Activated gamma-delta T cell treated with anti-CD3 and anti-CD28 coated beads, Interleukin-2, amount 50 U/mL, for 16 hours (primary cell): ENCODE data around the gene MYPN.
"Not testable (repeated sequence)": the region's sequence is repeated elsewhere in the genome, so short reads cannot be mapped to it uniquely, and the experiment has no call there.

ENCODE experiments used
- DNase-seq: peaks from one replicate; pipeline ENCODE4 v3.0.0-alpha.2; 2020; ENCODE audit warnings: low read depth

The MYPN gene

DNA sequence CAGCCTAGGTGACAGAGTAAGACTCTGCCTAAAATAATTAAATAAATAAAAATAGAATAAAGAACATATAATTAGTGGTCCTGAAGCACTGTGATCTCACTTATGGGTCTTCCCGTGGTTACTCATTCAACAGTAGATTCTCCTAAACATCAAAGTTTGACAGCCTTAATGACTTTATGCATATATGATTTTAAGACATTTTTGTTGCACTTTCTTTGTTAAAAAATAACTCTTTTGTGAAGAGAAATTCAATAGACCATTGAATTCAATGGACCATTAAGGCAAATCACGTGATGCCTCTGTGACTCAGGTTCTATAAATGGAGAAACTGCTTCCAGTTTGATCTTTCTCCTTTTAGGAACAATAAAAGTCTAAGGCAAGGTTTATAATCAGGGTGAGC lies 63.0 kb downstream of the MYPN start:
- DNase-seq: no peak

DNA sequence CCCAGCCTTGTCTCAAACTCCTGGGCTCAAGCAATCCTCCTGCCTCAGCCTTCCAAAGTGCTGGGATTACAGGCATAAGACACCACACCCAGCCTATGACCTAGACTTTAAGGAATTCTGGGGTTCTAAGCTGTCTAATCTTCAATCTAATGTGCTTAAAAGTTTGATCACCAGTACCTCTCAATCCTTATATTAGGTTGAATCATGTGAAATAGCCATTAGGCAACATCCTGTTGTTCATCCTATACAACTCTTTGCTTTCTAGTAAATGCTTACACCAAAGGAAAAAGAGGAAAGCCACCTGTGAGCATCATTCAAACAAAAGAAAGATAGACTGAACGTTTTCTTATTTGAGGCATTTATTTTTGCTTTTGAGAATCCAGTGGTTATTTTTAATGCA lies 66.7 kb downstream of the MYPN start:
- DNase-seq: no peak

DNA sequence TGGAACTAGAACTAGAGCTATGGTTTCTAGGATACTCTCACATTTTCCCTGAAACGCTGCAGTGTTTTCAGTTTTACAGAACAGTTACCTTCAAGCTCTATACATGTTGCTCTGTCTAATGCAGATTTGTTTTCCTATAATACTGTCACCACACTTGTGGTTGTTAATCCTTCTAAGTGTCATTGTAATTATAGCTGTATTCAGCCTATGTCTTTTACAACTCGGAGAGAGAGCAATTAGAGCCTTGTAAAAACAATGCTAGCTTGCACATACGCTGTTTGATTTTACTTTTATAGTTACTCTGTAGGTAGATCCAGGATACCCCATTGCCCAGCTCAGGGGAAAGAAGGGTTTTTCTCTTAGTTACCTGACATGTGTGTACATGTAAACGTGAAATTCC lies 67.5 kb downstream of the MYPN start:
- DNase-seq: no peak

DNA sequence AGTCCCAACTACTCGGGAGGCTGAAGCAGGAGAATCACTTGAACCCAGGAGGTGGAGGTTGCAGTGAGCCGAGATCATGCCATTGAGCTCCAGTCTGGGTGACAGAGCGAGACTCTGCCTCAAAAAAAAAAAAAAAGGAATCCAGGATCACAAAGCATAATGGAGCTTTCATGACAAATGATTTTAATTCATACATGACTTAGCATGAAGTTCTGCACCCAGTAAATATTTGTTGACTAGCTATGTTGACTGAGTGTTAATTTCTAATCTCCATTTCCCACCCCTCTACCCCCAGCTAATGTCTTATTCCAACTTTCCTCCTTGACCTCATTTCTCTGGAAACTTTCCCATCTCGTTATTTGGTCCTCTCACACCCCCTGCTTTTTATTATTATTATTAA lies 69.3 kb downstream of the MYPN start:
- DNase-seq: no peak

DNA sequence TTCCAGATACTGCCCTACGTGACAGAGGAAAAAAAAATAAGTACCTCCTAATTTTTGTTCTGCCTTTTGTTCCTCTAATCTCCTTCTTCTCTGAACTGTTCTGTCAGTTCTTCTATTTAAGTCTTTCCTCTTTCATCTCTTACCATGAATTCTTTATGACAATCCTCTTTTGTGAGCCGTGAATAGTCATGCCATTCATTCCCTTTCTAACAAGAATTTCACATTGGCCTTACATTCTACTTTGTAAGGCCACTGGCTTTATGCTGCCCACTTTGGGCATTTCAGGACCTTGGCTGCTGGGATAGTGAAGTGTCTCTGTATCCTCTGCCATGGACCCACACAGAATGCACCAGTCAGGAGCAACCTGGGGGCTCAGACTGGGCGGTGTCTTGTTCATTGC lies 69.7 kb downstream of the MYPN start:
- DNase-seq: no peak

DNA sequence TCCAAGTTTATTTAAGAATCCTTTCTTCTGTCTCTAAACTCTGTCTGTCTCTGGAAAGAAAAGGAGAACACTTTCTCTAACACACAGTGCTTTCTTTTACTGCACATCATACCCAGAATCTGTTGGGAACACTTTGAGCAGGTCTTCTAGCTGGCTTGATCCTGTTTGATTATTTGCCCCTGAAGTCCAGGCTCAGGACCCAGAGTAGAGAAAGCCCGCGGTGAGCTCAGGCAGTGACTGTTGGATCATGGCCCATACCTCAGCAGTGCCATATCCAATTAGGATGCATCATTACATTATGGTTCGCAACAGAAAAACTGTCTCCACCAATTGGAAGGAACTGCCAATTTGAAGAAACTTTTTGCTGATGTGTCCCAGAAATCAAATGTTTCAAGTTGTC lies 71.2 kb downstream of the MYPN start:
- DNase-seq: no peak

DNA sequence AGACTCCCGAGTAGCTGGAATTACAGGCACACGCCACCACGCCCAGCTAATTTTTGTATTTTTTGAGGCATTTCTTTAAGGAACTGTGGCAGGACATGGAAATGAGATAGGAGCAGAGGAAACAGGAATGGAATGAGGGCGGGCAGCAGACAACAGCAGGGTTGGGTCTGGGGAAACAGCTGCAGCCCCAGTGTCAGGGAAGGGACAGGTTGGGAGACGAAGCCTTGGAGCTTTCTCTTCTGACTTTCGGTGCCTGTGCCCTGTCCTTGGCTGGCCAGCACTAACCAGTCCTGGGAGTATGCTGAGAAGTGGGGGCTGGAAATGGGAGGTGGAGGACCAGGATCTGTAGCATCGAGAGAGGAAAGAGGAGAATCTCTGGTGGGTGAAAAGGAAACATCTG lies 75.3 kb downstream of the MYPN start:
- no peak for DNase-seq

DNA sequence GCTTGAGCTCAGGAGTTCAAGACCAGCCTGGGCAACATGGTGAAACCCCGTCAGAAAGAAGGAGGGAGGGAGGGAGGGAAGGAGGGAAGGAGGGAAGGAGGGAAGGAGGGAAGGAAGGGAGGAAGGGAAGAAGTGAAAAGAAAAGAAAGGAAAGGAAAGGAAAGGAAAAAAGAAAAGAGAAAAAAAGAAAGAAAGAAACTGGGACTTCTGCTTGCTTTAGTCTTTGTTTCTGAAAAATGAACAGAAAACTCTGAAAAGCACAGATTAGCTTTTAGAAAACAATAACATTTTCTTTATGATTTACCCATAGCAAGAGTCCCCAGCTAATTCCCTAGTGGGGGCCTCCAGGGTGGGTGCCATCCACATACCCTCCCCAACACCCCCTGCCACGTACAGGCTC lies 75.8 kb downstream of the MYPN start:
- DNase-seq: no peak

DNA sequence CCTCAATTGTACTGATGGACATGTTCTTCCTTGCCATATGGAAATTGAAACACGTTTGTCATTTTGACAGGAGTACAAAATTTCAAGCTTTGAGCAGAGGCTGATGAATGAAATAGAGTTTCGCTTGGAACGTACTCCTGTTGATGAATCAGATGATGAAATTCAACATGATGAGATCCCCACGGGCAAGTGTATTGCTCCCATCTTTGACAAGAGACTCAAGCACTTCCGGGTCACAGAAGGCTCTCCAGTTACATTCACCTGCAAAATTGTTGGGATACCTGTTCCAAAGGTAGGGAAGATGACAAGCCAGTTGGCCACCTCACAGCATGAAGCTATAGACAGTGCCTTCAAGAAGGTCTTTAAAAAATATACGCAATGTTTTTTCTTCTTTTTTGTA lies 79.5 kb downstream of the MYPN start:
- no peak for DNase-seq

DNA sequence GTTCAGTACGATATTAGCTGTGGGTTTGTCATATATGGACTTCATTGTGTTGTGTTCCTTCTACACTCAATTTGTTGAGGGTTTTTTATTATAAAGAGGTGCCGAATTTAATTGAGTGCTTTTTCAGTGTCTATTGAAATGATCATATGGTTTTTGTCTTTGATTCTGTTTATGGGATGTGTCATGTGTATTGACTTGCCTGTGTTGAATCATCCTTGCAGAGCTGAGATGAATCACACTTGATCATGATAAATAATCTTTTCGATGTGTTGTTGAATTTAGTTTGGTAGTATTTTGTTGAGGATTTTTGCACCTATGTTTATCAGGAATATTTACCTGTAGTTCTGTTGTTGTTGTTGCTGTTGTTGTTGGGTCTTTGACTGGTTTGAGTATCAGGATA lies 82.8 kb downstream of the MYPN start:
- DNase-seq: no peak

DNA sequence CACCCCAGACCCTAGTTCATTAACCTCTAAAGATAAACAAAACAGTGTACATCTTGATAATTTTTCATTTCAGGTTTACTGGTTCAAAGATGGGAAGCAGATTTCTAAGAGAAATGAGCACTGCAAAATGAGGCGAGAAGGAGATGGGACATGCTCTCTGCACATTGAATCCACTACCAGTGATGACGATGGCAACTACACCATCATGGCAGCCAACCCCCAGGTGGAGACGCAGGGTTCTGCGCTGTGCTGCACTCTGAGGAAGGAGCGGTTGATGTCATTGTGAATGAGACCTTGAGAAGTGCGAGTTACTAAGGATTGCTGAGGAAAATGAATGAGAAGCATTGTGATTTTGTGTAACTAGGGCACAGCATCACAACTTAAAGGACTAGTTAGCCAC lies 85.0 kb downstream of the MYPN start:
- DNase-seq: no peak

DNA sequence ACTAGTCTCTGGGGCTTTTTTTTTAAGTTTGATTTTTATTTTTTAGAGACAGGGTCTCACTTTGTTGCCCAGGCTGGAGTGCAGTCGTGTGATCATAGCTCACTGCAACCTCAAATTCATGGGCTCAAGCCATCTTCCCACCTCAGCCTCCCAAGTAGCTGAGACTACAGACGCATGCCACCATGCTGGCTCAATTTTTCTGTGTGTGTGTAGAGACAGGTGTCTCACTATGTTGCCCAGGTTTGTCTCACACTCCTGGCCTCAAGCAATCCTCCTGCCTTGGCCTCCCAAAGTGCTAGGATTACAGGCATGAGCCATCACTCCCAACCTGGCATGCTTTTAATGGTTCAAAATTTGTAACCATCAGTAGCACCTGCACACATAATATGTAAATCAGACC lies 86.5 kb downstream of the MYPN start:
- DNase-seq: not testable (repeated sequence)

DNA sequence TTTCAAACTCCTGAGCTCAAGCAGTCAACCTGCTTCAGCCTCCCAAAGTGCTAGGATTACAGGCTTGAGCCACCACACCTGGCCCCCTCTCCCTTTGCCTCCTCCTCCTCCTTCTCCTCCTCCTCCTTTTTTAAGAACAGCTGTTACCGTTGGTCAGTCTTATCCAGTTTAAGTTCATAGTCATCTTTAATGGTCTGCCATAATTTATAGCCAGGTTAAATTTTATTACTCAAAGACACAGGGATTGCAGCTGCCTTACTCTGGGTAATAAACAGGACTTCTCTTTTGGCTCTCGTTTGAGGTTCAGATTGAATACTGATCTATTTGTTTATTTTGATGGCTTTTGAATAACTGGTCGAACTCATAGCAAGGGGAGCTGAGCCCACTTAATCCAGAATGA lies 87.4 kb downstream of the MYPN start:
- no peak for DNase-seq

DNA sequence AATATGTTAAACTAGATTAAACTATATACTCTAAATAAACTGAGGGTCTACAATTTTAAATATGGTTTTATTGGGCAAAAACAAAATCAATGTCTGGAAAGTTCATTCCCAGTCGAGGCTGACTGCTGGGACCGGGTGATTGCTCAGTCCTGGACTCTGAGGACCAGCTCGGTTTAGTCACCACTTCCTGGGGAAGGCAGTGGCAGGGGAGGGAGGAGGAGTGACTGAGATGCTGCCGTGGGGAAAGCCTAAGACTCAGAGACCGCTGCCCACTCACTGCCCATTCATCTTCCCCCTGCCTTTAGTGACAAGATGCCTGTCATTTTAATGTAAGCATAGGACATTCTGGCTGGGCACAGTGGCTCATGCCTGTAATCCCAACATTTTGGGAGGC lies 93.7 kb downstream of the MYPN start:
- DNase-seq: no peak

DNA sequence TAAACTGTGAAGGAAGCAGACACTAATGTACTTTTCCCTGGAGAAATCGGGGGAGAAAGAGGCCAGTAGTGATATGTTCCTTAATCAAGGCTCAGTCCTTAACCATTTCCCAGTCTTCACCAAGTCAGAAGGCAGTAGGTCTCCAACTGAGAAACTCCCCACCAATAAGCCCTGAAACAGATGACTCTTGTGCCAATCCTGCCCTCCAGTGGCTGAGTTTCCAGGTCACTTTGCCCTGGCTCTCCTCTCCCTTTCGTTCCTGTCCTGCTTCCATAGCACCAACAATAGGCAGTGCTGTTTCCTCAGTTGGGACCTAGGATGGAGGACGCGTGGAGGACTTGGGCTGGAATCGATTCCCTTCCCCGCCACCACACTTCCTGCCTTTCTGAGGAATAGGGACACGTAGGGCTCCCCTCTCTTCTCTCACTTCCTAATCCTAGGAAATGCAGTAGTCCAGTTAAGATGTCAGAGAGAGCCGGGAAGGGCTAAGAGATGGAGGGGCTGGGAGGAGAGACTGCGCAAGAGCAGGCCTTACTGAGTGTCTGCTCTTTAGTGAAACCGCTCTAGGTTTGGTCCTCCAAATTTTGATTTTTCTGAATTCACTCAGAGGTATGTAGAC lies 99.2 kb downstream of the MYPN start:
- no peak for DNase-seq

DNA sequence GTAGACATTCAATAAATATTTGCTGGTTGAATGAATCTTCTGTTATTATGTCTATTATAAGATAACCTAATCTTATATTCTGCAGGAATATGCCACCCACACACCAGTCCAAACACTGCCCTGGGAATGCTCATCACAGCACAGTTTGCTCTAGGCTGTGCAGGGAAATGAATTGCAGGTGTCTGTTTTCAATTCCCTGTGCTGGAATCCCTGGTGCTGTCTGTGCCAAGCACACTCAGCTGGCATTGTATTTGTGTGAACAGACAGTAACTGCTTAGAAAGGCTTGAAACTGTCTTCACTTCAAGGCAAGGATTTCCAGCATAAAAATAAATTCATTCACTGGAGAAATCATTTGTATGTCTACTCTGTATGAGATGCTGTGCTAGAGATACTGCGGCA lies 102.4 kb downstream of the MYPN start:
- no peak for DNase-seq

DNA sequence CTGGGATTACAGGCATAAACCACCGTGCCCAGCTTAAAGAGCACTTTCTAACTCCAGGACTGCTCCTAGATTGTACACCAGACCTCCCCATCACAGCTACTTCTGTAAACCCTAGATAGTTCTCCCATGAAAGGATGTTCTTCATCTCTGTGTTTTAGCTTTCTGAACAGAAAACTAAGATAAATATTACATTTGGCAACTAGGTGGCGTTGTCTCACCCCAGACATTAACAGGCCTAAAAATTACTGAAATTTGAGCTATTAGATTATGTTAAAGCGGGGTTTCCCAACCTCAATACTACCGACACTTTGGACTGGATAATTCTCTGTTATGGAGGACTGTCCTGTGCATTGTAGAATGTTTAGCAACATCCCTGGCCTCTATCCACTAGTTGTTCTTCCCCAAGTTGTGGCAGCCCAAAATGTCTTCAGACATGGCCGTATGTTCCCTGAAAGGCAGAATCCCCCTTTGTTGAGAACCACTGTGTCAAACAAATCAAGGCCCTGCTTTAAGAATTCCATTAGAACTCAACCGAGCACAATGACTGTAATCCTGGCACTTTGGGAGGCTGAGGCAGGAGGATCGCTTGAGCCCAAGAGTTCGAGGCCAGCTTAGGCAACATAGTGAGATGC lies 103.5 kb downstream of the MYPN start:
- DNase-seq: no peak

DNA sequence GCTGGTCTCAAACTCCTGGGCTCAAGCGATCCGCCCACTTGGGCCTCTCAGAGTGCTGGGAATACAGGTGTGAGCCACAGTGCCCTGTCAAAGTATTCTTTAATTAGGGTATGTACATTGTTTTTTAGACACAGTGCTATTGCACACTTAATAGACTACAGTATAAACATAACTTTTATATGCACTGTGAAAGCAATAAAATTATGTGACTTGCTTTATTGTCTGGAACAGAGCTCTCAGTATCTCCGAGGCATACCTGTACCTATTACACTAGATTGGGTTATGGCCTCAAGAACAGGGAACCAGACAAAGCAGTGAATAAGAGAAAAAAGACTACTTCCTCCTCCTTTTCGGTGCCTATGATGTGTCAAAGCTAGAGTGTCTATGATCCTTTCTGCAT lies 109.5 kb downstream of the MYPN start:
- no peak for DNase-seq

DNA sequence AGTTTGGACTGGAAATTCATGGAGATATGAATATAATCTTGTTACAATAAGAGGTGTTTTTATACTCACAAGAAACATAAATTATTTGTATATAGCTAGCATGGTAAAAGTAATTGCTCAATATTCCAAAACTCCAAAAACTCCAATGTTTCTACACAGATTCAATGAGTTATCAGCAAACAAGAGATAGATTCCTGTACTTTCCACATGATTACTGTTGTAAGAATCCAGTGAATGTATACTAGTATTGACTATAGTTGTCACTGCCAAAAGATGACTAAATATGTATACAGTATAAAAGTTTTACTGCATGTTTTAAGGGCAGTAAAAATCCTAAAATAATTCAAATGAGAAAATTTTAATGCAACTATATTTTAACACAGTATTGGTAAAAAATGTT lies 111.9 kb downstream of the MYPN start:
- no peak for DNase-seq

DNA sequence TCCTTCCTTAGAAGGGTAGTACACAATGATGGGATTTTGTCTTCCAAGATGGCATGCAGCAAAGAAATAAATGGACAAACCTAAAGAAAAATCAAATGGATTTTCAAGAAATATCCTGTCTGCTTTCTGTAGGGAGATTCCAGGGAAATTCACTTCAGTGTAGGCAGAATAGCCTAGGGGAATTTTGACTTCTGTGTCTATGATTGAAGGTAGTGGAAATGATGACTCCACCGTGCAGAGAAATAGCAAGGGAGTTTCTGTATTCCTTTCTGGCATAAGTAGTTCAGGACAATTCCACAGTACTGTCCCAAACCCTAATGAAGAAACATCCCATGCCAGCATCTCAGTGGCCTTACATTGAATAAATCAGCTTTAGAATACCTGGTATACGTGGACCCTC lies 113.1 kb downstream of the MYPN start:
- DNase-seq: no peak

DNA sequence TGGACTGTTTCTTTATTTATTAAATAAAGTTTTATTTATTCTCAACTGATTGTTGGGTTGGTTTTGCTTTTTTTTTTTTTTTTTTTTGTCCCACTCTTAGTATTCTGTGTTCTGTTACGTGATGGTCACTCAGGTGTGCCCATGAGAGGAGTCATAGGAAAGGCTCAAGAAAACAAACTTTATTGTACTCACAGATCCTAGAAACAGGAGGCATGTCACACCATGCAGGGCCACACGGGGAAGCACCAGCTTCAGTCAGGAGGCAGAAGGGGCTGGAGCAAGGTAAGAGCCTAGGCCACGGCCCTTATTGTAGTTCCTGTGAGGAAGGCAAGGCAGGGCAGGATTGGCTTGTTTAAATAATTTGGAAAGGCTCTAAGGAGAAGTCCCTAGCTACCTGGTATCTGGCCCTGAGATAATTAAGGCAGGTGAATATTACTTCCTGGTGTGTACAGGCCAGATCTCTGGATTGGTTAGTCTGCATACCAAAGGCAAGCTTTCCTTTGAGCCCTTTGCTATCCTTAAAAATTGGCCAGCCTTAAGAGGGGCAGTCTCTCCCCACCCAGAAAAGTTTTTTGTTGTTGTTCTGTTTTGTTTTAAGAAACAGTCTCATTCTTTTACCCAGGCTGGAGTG lies 114.4 kb downstream of the MYPN start:
- DNase-seq: no peak

DNA sequence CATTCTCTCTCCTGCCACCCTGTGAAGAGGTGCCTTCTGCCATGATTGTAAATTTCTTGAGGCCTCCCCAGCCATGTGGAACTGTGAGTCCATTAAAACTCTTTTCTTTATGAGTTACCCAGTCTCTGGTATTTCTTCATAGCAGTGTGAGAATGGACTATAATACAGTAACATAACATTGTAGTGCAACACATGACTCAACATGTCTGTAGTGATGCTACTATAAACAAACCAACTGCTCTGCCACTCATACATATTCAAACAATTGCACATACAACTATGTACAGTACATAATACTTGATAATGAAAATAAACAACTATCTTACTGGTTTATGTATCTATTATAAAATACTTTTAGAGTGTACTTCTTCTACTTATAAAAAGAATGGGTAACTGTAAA lies 115.5 kb downstream of the MYPN start:
- no peak for DNase-seq

DNA sequence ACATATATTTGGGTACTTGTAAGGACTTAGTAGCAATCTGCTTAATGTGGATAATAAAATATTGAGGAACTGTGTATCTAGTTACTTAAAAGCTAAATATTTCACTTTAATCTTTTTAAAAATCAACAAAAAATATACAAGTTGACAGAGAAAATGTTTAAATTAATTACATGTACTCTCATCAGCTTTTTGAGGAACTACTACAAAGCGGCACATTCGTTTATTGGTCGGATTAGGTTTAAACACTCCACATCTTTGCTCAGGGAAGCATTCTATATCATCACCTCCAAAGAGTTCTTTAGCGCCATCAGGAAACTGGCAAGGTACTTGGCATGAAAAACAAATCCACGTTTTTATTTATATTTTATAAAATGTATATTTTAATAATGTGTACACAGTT lies 121.0 kb downstream of the MYPN start:
- no peak for DNase-seq
